Measurements from ENCODE around the gene DNHD1.

Gene DNHD1

GRCh38 chr11:6541356-6541755, 44.3 kb downstream of the DNHD1 start:
- no peak for DNase-seq

DNA sequence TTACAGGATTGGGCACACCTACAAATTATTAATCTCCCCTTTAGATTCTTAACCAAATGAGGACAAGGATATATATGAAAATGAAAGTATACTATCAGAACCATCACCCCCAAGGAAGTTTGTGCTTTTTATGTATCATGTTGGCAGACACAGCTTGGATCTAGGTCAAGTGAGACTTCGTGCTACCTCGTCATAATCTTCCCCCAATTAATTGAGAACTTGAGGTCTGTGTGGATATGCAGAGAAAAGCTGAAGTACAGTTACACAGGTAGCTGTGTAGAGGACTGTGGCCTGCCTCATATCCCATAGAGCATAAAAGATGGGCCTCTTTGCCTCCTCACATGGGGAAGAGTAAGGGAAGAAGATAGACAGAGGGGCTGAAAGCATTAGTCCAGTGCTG, 45.6 kb downstream of the DNHD1 start:
- DNase-seq = no peak

GRCh38 chr11:6544921-6545850, 48.1 kb downstream of the DNHD1 start:
- no peak for DNase-seq

- no peak for DNase-seq
Observed at GRCh38 chr11:6545917-6546605, 49.0 kb downstream of the DNHD1 start.

DNA sequence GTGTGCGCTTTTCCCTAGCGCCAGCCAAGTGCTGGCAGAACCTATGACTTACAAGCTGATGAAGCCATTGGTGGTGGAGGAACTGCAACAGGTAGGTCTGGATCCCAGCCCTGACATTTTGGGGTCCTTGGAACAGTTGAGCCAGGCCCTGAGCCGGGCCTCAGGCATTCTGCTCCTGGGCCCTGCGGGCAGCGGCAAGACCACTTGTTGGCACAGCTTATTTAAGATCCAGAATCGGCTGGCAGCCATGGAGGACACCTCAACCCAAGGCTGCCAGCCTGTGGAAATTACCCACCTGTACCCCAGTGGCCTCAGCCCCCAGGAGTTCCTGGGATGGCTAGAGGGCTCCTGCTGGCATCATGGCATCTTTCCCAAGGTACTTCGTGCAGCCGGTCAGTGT, 49.7 kb downstream of the DNHD1 start:
- DNase-seq = no peak

DNA sequence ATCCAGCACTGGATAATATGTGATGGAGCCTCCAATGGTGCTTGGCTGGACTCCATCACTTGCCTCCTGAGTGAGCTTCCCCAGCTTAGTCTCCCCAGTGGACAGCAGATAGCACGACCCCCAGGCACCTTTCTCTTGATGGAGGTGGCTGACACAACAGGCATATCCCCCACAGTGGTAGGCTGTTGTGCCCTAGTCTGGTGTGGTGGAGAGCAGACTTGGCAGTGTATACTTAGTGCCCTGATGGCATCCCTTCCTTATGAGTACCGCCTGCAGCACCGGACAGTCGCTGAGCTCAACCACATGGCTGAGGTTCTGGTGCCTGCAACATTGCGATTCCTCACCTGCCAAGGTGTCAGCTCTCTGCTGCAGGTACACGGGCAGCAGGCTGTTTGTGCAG, 50.1 kb downstream of the DNHD1 start:
- no peak for DNase-seq

GRCh38 chr11:6548121-6548520, 51.0 kb downstream of the DNHD1 start:
- no peak for DNase-seq

DNA sequence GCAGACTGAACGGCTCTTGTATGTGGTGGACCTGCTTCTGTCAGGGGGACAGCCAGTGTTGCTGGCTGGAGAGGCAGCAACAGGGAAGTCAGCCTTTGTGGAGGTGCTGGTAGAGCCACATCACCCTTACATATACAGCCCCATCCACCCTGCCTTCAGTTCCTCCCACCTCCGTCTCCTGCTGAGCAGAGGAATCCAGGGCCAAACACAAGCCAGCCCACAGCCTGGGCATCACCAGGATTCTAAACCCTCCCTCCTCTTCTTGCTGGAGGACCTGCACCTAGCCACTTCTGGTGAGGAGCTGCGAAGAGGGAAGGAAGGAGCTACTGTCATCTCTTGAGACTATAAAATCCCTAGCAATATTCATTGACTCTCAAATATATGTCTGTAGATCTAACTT, 51.6 kb downstream of the DNHD1 start:
- no peak for DNase-seq

GRCh38 chr11:6553634-6554033, 56.6 kb downstream of the DNHD1 start:
- no peak for DNase-seq

- DNase-seq = no peak
Observed at GRCh38 chr11:6554828-6555706, 58.0 kb downstream of the DNHD1 start.

- DNase-seq = no peak
Observed at GRCh38 chr11:6556139-6556949, 59.3 kb downstream of the DNHD1 start.

DNA sequence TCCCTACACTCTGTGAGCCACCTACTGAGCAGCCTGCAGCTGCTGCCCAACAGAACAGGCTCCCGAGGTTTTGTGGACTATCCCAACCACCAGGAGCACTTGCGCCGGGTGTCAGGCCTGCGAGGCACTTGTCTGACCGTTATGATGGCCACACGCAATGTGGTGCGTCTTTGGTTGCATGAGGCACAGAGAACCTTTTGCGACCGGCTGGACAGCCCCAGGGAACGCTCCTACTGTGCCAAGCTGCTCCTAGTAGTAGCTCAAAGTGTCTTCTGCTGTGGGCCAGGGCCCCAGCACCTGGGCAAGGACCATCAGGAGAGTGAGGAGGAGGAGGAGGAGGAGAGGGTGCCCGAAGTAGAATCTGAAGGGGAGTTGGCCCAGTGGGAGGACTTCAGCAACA, 60.0 kb downstream of the DNHD1 start:
- no peak for DNase-seq

GRCh38 chr11:6557761-6558674, 60.9 kb downstream of the DNHD1 start:
- DNase-seq = no peak

DNA sequence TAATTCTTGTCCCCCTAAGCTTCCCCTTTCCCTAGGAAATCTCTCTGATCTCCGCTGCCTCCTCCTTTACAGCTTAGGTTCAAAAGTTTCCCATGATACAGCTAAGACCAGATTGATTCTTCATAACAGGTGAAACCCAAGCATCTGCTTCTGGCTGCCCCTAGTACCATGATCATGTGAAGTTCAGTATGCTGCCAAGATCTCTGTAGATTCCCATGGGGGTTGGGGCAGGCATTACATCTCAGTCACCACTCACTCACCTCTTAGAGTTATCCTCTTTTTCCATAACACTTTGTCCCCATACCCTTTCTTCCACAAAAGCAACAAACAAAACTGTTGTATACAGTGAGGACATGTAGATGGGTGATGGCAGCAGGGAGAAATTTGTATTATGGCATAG, 62.3 kb downstream of the DNHD1 start:
- DNase-seq = no peak

DNA sequence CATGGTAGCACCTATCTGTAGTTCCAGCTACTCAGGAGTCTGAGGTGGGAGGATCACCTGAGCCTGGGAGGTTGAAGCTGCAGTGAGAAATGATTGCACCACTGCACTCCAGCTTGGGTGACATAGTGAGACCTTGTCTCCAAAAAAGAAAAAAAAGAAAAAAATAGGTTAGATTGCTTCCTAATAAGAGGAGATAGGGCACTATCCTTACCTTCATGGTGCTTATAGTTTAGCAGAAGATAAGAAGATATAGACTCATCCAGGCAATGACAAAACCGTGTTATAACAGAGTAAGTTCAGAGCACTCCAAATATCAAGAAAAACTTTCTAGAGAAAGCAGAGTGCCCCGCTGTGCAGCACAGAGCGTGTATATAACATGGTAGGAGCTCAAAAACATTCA, 64.2 kb downstream of the DNHD1 start:
- DNase-seq = no peak

DNA sequence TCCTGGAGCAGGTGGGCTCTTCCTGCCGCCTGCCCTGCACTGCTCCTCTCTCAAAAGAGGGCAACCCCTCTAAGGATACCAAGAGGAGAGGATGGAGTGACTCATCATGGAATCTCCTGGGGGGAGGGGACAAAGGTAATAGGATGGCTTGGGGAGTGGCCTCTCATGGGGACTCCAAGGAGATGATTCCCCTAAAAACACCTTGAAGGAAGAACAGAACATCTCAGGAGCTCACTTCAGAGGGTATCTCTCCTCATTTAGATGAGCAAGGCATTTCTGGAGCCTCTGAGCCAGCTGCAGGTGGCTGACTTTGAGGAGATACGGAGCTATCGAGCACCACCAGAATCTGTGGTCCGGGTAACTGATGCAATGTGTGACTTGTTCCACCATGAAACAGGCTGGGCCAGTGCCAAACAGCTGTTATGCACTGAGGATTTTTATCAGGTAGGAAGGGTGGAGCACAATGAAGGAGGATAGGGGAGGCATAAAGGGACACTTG, 66.1 kb downstream of the DNHD1 start:
- DNase-seq = no peak

DNA sequence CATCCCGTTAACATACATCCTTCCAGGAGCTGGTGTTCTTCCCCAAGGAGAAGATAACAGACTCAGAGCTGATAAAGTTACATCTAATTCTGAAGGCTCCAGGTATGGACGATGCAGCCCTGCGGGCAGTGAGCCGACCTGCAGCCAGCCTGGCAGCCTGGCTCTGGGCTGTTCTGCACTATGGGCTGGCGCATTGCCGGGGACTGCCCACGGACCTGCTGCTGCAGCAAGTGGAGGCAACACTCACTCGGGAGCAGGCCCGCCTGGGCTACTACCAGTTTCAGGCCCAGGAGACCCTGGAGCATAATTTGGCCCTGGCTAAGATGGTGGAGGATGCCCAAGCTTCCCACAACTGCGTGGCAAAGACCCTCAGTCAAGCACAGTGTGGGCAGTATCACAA, 66.6 kb downstream of the DNHD1 start:
- no peak for DNase-seq

GRCh38 chr11:6565325-6565724, 68.2 kb downstream of the DNHD1 start:
- DNase-seq = no peak

GRCh38 chr11:6565988-6566703, 69.1 kb downstream of the DNHD1 start:
- no peak for DNase-seq

DNA sequence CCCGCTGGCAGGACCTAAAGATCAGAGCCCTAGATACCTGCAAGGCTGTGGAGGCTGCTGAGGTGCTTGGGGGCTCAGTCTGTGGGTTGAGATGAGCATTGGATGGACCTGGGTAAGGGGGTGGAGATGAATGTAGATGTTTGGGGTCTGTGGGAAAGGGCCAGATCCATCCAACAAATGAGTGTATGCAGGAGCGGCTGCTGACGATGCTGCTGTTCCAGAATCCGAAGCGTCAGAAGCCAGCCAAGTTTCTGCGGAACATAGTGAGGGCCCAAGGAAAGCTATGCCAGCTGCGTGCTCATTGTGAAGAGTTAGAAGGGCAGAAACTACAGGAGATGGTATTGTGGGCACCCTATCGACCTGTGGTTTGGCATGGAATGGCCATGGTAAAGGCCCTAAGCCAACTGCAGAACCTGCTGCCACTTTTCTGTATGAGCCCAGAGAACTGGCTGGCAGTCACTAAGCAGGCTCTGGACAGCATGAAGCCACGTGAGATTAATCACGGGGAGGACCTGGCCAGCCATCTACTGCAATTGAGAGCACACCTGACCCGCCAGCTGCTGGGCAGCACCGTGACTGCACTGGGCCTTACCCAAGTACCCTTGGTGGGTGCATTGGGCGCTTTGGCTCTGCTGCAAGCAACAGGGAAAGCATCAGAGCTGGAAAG, 69.8 kb downstream of the DNHD1 start:
- no peak for DNase-seq

Measured in stimulated activated naive CD4-positive, alpha-beta T cell (primary cell).